Posterior cingulate gyrus (tissue), 11 donors: Measurements from ENCODE around the gene NQO2.
"Not testable (repeated sequence)": the region's sequence is repeated elsewhere in the genome, so short reads cannot be mapped to it uniquely, and the experiment has no call there.

Experiments
- DNase-seq, 10 donors: peaks; one replicate each; pipeline versions ENCODE4 v3.0.0 to v3.0.0-alpha.2; 2020 to 2021; ENCODE audit warnings: mixed read lengths in 3 of 10
- intact Hi-C: fragments of 100-400 bp; cut with DNase I; formaldehyde crosslinking; loops from one replicate; pipeline ENCODE4 v1.15.1; 2023

NQO2 gene

DNA sequence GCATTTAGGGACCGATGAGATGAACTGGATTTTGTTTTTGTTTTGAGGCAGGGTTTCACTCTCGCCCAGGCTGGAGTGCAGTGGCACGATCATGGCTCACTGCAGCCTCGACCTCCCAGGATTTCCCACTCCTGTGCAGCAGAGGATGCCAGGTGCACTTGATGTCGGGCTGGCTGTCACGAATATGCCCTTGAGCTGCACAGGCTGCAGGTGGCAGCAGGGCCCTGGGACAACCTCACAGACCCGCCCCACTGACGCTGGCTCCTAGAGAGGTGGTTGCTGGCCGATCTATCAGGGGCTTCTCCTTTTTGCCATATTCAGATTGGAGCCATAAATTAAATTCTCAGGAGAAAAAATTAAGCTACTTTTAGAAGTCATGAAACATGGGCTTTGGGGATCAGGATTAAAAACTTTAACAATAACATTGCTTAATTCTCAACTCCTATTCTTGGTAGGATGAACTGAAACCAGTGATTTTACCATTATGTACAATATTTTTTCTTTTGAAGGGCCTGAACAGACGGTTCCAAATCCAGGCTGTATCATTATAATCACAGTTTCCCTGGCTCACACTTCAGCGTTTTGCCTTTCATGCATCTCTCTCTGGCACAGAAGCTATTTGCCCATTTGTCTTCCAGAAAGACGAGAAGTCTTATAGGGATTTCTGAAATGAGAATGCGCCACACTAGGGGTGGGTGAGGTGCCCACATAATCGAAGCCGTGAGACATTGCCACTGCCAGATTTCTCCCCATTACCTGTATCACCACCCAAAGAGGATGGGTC is 32.4 kb downstream of the NQO2 start:
- DNase-seq, result no peak

GRCh38 chr6:3032986-3033385 is 33.3 kb downstream of the NQO2 start:
- intact Hi-C loops, result no loop called here
- DNase-seq, result no peak

More for the DNA sequence above, 32.4 kb downstream of the NQO2 start:
- intact Hi-C loops, result no loop called here

GRCh38 chr6:3033652-3034051 is 34.0 kb downstream of the NQO2 start:
- DNase-seq, result no peak
- intact Hi-C loops, result no loop called here

DNA sequence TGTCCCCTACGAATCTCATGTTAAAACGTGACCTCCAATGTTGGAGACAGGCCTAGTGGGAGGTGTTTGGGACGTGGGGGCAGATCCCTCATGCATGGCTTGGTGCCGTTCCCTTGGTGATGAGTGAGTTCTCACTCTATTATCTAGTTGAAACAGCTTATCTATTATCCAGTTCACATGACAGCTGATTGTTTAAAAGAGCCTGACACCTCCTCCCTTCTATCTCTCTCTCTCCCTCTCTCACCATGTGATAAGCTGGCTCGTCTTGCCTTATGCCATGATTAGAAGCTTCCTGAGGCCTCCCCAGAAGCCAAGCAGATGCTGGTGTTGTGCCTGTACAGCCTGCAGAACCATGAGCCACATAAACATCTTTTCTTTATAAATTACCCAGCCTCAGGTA is 35.7 kb downstream of the NQO2 start:
- intact Hi-C loops, result no loop called here
- DNase-seq, result no peak

GRCh38 chr6:3036861-3037637 is 37.4 kb downstream of the NQO2 start:
- DNase-seq, result peak in 1 of 10 donors; percentile 47
- intact Hi-C loops, result no loop called here

- intact Hi-C loops, result no loop called here
- peak in 1 of 10 donors; percentile 65 for DNase-seq
Observed at GRCh38 chr6:3037638-3038365, 38.1 kb downstream of the NQO2 start.

- peak in 1 of 10 donors; percentile 53 for DNase-seq
- intact Hi-C loops, result no loop called here
Observed at GRCh38 chr6:3039384-3039783, 39.7 kb downstream of the NQO2 start.

GRCh38 chr6:3041147-3041546 is 41.5 kb downstream of the NQO2 start:
- DNase-seq, result no peak
- intact Hi-C loops, result no loop called here

- intact Hi-C loops, result no loop called here
Observed at GRCh38 chr6:3041606-3042005, 41.9 kb downstream of the NQO2 start.

GRCh38 chr6:3045369-3045768 is 45.7 kb downstream of the NQO2 start:
- intact Hi-C loops, result no loop called here
- peak in 1 of 10 donors; percentile 62 for DNase-seq

More at GRCh38 chr6:3041606-3042005, 41.9 kb downstream of the NQO2 start:
- DNase-seq, result no peak

DNA sequence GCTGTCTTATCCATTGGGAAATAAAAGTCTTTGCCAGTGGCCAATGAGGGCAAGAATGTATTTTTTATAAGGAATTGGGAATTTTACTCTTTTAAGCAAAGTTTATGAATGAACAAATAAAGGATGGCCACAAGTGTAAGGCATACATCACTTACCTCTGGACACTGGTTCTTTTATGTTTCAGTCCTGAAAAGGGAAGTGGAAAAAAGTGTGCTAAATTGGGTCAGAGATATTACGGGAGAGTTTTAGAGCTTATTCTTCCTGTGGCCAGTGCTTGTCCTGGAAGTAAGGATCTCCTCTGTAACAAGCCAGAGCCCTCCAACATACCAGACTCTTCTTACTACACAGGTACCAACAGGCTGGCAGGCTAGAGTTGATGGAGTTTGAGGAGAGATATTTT is 46.1 kb downstream of the NQO2 start:
- DNase-seq, result no peak
- intact Hi-C loops, result no loop called here

DNA sequence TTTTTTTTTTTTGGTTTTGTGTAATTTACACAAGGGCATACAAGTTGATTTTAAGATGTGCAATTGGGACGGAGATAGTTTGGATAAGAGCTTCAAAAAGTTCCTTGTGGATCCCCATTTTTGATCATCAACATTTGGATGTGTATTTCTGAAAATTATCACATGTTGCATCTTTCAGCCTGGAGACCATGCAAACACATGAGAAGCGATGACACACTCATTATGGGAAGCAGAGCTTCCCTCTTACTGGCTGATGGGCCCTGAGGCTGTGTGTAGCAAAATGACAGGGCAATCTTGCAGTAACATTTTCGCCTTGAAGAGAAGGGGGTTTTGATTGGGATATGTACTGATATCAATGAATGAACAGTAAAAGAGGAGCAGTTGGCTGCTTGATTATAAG is 46.6 kb downstream of the NQO2 start:
- intact Hi-C loops, result no loop called here
- no peak for DNase-seq

GRCh38 chr6:3048009-3048408 is 48.3 kb downstream of the NQO2 start:
- intact Hi-C loops, result not testable (repeated sequence)

DNA sequence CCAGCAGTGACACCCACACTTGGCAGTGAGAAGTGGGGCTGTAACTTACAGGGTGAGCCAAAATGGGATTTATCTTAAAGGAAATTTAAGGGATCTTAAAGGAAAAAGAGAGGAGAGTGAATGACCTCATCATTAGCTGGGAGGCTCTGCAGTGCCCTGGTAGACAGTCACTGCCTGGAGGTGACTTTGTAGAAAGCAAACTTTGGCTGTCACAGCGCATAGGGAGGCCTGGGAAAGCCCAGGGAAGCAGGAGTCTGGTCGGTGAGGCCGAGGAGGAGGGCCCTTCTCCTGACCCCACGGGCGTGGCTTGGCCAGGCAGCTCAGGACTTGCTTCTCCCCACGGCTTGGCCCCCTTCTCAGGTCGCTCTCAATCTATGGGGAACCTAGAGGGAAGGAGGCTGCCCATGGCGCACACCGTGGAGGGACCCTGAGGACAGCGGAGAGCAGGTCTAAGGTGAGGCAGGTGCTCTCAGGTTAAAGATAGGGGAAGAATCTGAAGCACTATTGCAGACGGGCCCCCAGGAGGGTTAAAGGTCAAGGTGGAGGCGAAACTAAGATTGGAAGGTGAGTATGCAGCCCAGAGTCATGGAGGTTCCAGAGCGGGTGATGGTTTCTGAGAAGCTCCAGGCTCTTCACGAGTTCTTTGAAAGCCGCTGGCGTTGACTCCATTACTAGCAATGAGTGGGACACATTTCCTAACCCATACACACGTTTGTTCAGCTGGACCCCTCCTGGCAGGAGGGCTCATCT is 53.0 kb downstream of the NQO2 start:
- intact Hi-C loops, result loop anchor here (10.0 kb wide), 1 partner anchor 208 kb away; the partner anchor contains the start of gene SERPINB1
- no peak for DNase-seq

More at GRCh38 chr6:3048009-3048408, 48.3 kb downstream of the NQO2 start:
- DNase-seq, result not testable (repeated sequence)

DNA sequence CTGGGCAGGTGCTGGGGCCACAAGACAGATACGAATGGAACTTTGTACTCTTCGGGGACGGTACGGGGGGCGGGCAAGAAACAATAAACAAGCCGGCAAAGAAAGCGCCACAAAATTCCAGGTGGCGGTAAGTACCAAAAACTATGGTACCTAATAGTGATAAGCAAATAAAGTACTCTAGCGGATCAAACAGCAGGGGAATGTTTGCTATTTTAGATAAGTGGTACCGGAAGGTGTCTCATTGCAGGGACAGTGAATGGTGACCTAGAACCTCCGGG is 53.5 kb downstream of the NQO2 start:
- intact Hi-C loops, result loop anchor here (10.0 kb wide), 1 partner anchor 208 kb away; the partner anchor contains the start of gene SERPINB1
- no peak for DNase-seq

DNA sequence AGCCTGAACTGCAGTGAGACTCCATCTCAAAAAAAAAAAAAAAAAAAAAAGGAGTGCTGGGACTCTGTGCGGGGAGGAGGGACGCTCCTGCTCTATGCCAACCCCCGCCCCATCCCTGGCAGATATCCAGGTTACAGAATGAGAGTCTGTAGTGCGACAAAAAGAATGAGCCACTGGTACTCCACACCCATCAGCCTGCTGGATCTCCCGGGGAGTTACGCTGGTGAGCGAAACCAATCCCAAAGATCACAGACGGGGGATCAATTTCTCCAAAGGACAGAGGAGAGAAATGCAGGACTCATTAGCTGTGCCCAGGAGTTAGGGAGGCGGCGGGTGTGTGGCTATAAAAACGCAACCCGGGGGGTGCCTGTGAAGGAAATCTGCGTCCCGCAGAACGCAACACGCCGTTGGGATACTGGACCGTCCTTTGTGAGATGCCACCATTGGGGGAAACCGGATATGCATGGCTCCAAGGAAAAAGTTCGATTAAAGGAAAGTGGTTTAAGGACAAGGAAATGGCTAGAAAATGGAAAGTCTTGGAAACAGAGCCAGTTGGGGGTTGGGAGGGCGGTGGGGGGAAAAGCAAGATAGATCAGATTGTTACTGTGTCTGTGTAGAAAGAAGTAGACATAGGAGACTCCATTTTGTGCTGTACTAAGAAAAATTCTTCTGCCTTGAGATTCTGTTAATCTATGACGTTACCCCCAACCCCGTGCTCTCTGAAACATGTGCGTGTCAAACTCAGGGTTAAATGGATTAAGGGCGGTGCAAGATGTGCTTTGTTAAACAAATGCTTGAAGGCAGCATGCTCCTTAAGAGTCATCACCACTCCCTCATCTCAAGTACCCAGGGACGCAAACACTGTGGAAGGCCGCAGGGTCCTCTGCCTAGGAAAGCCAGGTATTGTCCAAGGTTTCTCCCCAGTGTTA is 54.8 kb downstream of the NQO2 start:
- peak in 1 of 10 donors; percentile 22 for DNase-seq
- intact Hi-C loops, result loop anchor here (2.0 to 10.0 kb wide), 2 partner anchors 56 to 210 kb away; partner anchors contain the start of genes NQO2 and SERPINB1

GRCh38 chr6:3055158-3055499 is 55.4 kb downstream of the NQO2 start:
- not testable (repeated sequence) for DNase-seq
- intact Hi-C loops, result loop anchor here (2.0 to 10.0 kb wide), 2 partner anchors 56 to 210 kb away; partner anchors contain the start of genes NQO2 and SERPINB1

GRCh38 chr6:3057063-3057770 is 57.5 kb downstream of the NQO2 start:
- intact Hi-C loops, result loop anchor here (10.0 kb wide), 1 partner anchor 212 kb away; the partner anchor contains the start of gene SERPINB1
- DNase-seq, result no peak
